ENCODE data around the gene OR6Q1. TPM values are rescaled to one million over a fixed set of nuclear protein-coding genes. Genes with fewer than 3 reads are reported as not detected.
"Not testable (repeated sequence)": the region's sequence is repeated elsewhere in the genome, so short reads cannot be mapped to it uniquely, and the experiment has no call there.

Gene OR6Q1
- total RNA-seq (2014; rRNA removed; shearing (Covaris generic)): not detected in 2 replicates

GRCh38 chr11:58030653-58031052, at the start of gene OR6Q1:
Gene OR6Q1, plus strand, starts transcription at chr11:58030953. Its CDS starts 0 bp downstream, at chr11:58030953.
- no peak for DNase-seq (ENCODE audit: low read depth)

DNA sequence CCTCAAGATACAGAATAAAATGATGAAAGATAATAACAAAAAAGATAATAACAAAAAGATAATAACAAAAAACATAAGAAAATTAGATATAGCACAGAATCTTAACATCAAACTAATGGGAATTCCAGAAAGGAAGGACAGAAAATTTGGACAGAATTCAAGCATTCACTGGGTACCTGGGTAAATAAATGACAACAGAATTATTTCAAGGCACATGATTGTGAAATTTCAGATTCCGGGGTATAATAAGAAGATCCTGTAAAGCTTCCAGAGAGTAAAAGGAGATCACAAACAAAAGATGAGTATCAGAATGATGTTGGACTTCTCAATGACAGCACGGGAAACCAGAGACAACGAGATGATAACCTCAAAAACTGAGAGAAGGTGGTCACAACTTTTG, 49.2 kb upstream of the OR6Q1 start:
- DNase-seq (ENCODE audit: low read depth): no peak

DNA sequence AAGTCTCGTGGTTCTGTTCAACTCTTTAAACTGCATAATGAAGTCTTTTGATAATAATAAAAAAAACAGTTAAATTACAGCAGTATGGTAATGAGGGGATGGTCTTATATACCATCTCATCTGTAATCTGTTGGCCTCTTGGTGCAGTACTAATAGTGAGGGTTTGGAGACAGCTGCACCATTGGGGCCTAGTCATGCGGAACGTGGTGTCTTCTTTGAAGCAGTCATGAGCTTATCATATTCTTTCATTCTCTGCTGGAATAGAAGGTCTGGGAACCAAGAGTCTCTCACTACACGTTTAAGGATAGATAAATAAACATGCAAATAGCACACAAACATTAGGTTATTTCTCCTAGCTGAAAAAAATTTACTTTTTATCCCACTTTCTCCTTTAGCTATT, 48.0 kb upstream of the OR6Q1 start:
- no peak for DNase-seq (ENCODE audit: low read depth)

GRCh38 chr11:57983191-57983590, 47.6 kb upstream of the OR6Q1 start:
- DNase-seq (ENCODE audit: low read depth): no peak

- not testable (repeated sequence) for DNase-seq (ENCODE audit: low read depth)
Measured at GRCh38 chr11:57999523-57999922, 31.2 kb upstream of the OR6Q1 start.

GRCh38 chr11:58000021-58000420, 30.7 kb upstream of the OR6Q1 start:
- DNase-seq (ENCODE audit: low read depth): not testable (repeated sequence)

GRCh38 chr11:58000699-58001098, 30.1 kb upstream of the OR6Q1 start:
- DNase-seq (ENCODE audit: low read depth): no peak

DNA sequence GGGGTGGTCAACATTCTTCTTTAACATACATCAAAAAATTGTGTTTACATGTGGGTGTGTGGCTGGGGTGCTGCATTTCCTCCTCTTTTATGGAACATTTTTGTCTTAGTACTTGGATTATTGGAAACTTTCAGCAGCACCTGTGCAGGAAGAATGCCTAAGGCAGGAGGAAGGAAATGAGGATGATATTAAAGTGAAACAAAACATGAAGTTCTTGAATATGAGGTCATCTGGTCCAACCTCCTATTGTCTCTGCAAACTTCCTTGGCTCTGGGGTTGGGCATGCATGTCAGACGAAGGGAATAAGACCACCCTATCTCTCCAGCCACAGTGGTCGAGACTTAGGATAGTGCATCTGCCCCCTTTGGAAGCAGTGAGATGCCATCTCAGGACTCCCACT, 27.7 kb upstream of the OR6Q1 start:
- DNase-seq (ENCODE audit: low read depth): no peak

DNA sequence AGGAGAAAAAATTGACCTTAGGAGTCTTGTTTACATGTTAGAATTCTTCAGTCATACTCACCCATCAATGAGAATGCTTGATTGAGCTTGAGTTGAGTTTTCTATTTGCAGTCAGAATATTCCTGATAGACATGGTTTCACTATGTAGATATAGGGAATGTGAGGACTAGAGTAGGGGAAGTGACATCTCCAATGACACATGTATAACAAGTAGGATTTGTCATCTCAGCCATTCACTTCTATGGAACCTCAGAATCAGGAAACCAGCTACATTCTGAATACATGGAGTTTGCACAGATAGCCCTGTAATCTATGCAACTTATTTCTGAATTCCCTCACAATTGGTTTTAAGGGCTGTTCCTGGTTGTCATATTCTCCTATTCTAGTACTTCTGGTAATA, 27.2 kb upstream of the OR6Q1 start:
- no peak for DNase-seq (ENCODE audit: low read depth)

DNA sequence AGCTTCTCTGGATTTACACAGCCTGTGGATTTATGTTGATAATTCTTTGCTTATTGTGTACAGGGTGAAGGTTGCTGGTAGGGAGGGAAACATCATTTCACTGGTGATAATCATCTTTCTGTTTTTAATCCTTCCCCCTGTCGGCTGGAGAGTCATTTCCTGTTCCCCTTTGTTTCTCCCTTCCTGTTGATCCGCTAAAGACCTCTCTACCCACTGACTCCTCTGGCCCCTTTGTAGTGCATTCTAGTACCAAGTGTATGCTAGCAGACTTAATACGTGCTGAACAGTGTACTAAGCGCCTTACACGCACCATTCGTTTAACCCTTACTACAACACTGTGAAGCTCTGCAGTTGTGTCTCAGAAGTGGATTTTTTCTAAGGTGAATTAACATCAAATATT, 26.1 kb upstream of the OR6Q1 start:
- DNase-seq (ENCODE audit: low read depth): no peak

GRCh38 chr11:58006940-58007339, 23.8 kb upstream of the OR6Q1 start:
- DNase-seq (ENCODE audit: low read depth): peak; percentile 60

DNA sequence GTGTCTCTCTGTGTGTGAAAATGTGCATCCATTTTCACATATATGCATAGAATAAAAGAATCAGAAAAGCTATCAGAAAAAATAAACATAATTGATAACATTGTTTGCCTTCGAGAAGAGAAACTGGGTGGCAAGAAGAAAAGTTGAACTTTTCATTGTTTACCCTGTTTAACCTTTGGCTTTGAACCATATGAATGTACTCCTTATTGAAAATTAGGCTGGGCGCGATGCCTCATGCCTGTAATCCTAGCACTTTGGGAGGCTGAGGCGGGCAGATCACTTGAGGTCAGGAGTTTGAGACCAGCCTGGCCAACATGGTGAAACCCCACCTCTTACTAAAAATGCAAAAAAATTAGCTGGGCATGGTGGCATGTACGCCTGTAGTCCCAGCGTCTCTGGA, 19.0 kb upstream of the OR6Q1 start:
- no peak for DNase-seq (ENCODE audit: low read depth)

DNA sequence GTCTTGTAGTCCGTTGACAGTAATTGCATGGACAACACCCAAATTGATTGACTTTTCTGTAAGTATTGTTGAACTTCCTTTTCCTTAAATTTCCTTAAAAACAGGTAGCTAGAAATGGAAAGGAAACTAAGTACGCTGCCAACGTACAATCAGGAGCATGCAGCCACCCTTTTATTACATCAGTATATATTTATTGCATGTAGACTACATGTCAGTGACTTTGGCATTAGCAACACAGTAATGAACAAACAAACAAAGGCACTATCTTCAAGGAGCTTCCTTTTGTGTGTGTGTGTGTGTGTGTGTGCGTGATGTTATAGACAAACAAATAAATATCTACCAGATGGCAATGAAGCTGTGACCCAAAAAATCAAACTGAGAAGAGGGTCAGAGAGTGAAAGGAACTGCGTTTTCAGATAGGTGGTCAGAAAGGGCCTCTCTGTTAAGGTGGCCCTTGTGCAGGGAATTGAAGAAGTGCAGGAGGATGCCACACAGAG, 7.3 kb upstream of the OR6Q1 start, which contains the start of gene OR9Q1:
OR9Q1 (plus strand) TSS at position 447 of the 497 bp plus-strand sequence. CDS start 155,564 bp downstream, outside the sequence.
- DNase-seq (ENCODE audit: low read depth): no peak

DNA sequence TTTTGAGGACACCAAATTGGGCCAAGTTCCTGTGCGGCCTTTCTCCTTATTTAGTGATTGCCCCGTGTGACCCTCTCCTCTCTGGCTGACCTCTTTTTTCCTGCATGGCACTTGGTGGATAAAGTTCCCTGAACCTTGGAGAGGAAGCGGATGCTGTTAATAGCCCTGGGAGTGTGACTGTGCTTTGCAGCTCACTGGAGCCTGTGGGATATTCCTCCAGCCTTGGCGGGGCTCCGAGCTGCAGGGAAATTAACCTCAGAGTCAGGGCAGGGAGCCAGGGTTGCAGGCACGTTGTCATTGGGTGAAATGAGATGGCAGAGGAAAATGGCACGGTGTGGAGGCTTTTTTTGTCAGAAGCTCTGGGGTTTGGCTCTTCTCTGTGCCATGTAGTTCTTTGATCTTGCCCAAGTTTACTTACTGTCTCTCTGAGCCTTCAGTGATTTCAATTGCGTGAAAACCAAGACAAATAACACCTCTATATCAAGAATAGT, 6.1 kb upstream of the OR6Q1 start:
- peak; percentile 80 for DNase-seq (ENCODE audit: low read depth)

GRCh38 chr11:58027341-58027740, 3.4 kb upstream of the OR6Q1 start:
- DNase-seq (ENCODE audit: low read depth): no peak

DNA sequence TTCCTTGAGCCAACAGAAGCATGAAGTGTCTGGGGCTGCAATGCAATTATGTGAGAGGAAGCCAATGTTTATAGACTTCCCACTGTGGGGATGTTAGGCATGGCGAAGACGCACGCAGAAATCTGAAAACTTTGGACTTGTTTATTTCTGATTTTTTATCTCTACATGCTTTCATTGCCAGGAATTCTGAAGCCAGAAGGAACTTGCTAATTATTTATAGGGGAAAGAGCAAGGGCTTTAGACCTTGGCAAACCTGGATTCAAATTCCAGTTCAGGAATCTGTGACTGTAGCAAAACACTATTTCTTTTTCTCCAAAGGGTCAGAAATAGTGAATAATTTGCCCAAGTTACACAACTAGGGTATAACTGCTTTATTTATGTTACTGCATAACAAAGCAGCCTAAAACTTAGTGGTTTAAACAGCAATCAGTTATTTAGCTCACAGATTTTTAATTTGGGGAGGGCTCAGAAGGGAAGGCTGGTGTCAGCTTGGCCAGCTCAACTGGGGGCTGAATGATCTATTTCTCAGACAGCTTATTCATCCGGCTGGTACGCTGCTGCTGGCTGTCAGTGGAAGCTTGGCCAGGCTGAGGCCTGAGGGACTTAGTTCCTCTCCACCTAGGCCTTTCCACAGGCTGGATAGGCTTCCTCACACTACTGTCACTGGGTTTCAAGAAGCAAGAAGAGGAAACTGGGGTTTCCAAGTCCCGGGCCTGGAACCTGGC, 1.9 kb upstream of the OR6Q1 start:
- no peak for DNase-seq (ENCODE audit: low read depth)

DNA sequence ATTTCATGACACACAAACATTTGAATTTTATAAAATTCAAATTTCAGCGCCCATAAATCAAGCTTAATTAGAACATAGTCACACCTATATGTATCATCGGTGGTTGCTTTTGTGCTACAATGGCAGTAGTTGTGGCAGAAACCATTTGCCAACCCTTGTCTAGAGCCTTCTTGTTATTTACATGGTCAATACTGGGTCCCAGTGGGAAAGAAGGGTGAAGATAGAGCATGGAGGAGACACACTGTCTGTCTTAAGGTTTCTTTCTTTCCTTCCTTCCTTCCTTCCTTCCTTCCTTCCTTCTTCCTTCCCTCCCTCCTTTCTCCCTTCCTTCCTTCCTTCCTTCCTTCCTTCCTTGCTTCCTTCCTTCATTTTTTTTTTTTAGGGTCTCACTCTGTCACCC, 3.7 kb downstream of the OR6Q1 start:
- DNase-seq (ENCODE audit: low read depth): no peak

DNA sequence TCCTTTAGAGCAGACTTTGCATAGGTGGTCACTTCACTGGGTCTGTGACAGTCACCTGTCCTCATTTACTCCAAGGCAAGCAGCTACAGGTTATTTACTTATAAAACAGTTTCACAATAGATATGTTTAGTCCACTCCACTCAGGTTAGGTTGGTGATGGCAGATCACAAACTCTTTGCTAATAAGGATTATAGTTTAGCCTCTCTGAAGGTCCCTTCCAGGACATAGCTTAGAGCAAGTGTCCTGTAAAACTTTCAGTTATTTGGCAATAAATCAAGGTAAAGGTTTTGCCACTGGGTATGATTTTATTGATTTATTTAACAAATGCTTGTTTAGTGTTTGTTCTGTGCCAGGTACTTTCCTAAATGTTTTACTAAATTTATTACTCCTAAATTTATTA, 8.8 kb downstream of the OR6Q1 start:
- DNase-seq (ENCODE audit: low read depth): no peak

DNA sequence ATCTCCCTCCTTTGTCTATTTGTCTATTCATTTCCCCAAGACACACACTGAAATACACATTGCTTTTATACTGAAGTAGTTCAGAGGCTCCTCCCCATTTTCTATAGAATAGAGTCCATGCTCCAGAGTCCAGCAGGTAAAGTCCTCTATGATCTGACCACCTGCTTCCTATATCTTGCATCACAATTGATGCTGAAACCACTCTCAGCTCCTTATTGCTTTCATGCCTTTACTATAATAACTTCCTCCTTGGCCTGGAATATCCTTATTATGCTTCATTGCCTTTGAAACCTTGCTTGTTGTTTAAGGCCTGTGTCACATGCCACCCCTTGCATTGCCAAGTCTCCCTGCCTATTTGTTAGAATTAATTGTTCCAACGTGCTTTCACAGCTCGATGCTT, 12.6 kb downstream of the OR6Q1 start:
- no peak for DNase-seq (ENCODE audit: low read depth)

DNA sequence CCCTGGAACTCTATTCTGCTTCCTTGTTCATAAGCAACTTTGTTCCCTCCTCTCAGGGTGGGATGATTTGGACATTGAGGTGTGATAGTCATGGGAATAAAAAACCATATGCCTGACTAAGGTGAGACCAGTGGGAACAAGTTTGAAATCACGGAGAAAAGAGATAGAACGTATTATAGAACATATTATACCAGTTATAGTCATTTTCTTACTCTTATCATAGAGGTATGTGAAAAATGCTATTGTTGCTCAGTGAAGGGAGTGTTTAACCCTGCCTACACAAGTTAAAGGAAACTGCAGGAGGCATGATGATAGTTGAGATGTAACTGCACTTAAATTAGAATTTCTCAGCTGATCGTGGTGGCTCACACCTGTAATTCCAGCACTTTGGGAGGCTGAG, 15.5 kb downstream of the OR6Q1 start:
- DNase-seq (ENCODE audit: low read depth): no peak

DNA sequence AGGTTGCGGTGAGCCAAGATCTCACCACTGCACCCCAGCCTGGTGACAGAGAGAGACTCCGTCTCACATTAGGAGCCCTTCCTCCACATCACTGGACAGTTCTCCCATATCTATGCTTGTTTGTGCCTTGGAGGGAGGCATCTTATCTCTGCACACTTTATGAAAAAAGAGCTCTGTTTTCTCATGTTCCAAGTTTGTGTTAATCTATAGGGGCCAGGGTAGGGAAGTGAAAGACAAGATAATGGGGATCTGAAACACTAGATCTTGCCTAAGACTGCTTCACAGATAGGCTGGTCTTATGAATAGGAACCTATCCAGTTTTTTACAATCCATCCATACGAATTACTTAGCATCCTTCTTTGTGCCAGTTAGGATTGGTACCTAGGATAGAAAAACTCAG, 17.1 kb downstream of the OR6Q1 start:
- DNase-seq (ENCODE audit: low read depth): no peak

GRCh38 chr11:58055806-58056401, 25.2 kb downstream of the OR6Q1 start:
- DNase-seq (ENCODE audit: low read depth): no peak

- DNase-seq (ENCODE audit: low read depth): no peak
Measured at GRCh38 chr11:58057481-58057880, 26.7 kb downstream of the OR6Q1 start.
